HG03175 (cell line): Measurements from ENCODE around the gene MEGF6.

Source experiments
- ATAC-seq: cut with Tn5 transposase; IDR thresholded peaks from one replicate; pipeline ENCODE4 v1.9.1; 2021; ENCODE audit warnings: mild to moderate bottlenecking, moderate library complexity; ENCODE audit not compliant: unreplicated experiment

MEGF6 gene

DNA sequence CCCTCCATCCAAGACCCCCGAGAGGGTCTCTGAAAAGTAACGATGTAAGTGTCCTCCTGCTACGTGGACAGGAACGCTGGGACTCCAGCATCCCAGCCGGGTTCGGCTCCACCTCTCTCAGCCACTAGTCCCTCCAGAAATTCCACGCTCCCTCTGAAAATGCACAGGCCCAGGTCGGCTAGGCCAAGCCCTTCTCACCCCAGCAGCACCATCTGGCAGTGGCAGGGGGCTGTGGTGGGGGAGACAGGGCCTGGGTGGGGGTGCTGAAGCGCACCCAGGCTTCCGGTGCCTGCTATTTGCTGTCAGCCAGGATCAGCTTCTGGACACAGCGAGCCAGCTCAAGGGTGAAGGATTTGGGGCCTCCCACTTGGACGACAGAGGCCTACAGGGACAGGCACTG, 83.5 kb downstream of the MEGF6 start:
- no peak for ATAC-seq

GRCh38 chr1:3525551-3526482, 85.5 kb downstream of the MEGF6 start:
- ATAC-seq, result no peak

DNA sequence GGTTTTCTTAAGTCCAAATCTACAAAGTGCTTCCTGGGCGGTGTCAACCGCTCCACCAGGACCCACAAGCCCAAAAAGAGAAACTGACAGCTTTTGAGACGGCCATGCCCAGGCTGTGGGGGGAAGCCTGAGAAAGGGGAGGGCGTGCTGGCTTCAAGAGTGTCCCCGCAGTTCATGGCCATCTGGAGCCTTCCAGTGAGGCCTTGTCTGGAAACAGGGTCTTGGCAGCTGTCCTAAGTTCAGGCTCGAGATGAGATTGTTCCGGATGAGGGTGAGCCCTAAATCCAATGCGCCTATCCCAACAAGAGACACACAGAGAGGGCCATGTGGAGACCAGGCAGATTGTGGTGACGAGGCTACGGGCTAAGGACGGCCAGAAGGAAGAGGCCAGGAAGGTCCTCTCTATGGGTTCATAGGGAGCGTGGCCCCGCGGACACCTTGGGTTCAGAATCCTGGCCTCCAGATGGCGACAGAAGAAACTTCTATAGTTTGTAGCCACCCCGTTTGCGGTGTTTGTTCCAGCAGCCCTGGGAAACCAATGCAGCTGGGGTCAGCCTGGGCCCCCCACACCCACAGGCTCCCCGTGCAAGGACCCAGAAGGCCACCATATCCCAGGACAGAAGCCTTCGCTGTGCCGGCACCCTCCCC, 86.6 kb downstream of the MEGF6 start:
- ATAC-seq, result no peak

DNA sequence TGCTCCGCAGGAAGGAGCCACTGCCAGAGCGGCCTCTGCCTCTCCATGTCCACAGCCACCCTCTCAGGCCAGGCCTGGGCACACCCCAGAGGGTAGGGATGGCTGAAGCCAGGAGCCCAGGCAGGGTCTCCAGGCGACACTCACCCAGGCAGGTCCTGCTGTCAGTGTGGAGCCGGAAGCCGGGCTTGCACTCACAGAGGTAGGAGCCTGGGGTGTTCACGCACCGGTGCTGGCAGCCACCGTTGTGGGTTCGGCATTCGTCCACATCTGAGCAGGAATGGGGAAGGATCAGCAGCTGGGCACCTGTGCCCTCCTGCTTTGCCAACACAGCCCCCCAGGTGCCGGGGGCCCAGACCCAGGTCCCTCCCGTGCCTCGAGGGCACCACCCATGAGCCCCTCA, 87.3 kb downstream of the MEGF6 start:
- ATAC-seq, result no peak

GRCh38 chr1:3522564-3523265, 88.6 kb downstream of the MEGF6 start:
- ATAC-seq, result no peak

GRCh38 chr1:3522112-3522511, 89.2 kb downstream of the MEGF6 start:
- ATAC-seq, result no peak

DNA sequence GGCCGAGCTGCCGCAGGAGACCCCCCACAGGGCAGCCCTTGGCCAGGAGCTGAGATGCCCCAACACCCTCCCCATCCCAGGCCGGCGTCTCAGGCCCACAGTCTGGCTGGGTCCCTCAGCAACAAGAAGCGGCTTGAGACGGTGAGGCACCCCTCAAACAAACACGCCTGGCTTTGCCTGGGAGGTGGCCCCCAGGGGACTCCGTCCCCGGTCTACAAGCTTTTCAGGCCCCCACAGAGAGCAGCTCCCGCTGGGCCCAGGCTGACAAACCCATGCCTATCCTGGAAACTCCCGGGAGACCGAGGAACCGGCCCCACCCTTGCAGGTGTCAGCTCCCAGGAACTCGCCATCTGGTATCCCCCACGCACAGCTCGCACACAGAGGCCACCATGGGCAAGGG, 89.9 kb downstream of the MEGF6 start:
- ATAC-seq, result no peak

- ATAC-seq, result no peak
Measured at GRCh38 chr1:3520419-3521378, 90.6 kb downstream of the MEGF6 start.

GRCh38 chr1:3519301-3519885, 91.9 kb downstream of the MEGF6 start:
- ATAC-seq, result no peak

DNA sequence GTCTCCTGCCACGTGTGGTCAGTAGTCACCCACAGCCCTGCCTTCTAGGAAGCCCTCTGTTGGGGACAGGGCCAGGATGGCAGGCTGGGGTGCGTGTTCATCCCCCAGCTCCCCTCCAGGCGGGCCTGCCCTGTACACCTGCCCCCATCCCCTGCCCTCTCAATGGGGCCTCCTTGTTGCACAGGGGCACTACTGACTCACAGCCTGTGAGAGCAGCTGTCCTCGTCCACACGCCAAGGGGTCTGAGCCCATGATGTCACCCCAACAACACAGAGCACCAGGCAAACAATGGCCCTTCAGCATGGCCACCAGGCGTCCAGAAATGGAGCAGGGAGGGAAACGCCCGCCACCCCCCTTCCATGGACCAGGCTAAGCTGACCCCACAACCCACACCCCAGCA, 92.6 kb downstream of the MEGF6 start:
- ATAC-seq, result no peak

DNA sequence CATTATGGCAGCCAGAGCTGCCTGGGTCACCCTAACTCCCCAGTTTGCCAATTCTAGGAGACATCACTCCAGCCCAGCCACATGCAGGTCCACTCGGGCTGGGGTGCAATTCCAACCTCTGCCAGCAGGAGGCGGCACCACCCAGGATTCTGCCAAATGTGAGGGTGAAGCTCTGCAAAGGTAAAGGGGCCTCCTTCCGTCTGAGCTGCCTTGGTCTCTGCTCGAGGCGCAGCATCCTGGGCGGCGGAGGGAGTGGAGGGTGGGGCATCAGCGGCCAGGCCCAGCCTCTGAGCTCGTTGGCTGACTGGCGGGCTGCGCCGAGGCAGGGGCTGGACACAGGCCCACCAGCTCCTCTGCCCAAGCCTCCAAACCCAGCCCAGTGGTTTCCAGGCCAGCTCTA, 93.1 kb downstream of the MEGF6 start:
- no peak for ATAC-seq

- ATAC-seq, result no peak
Measured at GRCh38 chr1:3516911-3517675, 94.2 kb downstream of the MEGF6 start.

DNA sequence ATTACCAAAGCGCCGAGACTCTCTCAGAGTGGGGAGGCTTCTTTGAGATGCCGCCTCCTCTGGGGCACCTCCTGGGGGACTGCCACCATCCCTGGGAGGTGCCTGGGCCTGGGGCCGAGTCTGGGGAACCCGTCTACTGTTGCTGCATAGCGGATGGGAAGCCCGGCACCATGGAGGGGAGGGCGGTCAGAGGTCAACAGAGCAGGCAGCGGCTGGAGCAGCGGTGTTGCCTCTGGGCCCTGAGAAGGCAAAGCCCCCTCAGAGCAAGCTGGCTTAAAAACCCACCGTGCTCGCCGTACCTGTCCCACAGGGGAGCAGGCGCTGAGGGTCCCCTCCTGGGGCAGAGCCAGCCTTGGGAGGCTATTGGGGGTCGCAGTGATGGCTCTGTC, 94.8 kb downstream of the MEGF6 start:
- no peak for ATAC-seq

GRCh38 chr1:3515774-3516480, 95.4 kb downstream of the MEGF6 start:
- no peak for ATAC-seq

DNA sequence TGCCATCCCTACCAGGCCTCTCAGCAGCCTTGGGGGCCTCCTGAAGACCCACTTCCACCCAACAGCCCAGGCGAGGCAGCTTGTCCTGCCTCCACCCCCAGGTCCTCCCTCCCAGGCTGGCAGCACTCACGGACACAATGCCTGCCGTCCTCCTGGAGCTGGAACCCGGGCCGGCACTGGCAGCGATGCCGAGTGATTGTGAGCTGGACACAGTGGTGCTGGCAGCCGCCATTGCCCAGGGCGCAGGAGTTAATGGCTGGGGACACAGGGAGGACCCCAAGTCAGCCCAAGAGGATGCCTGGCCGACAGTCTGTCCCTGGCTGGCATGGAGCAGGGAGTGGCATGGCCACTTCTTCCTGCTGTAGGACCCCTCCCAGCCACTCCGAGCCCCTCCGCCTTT, 96.0 kb downstream of the MEGF6 start:
- ATAC-seq, result no peak

GRCh38 chr1:3514404-3514803, 96.9 kb downstream of the MEGF6 start:
- no peak for ATAC-seq

GRCh38 chr1:3511856-3512255, 99.5 kb downstream of the MEGF6 start:
- no peak for ATAC-seq

- ATAC-seq, result no peak
Measured at GRCh38 chr1:3511306-3511705, 100.0 kb downstream of the MEGF6 start.

GRCh38 chr1:3510956-3511250, 100.4 kb downstream of the MEGF6 start:
- ATAC-seq, result no peak
